NOMO-1 treated with dmso at 0.1 percent for 144 hours (cell line): ENCODE data around the gene AJAP1.

ENCODE experiments used
- DNase-seq: peaks from one replicate; lab custom pipeline; 2025; ENCODE audit not compliant: unreplicated experiment; lab: John Stamatoyannopoulos, UW

AJAP1 gene

DNA sequence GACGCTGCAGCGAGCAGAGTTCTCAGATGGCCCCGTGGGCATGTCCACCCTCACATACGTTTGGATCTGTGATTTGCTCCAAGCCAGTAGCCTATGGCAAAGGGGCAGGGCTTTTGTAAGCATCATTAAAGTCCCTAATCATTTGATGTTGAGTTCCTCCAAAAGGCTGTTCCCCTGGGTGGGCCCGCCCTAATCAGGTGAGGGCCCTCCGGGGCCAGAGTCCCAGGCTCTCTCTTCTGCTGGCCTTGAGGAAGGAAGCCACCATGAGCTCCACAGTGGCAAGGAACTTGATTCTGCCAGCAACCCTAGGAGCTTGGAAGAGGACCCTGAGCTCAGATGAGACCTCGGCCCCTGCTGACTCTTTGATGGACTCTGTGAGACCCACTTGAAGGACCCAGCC is 25.4 kb upstream of the AJAP1 start:
- no peak for DNase-seq

DNA sequence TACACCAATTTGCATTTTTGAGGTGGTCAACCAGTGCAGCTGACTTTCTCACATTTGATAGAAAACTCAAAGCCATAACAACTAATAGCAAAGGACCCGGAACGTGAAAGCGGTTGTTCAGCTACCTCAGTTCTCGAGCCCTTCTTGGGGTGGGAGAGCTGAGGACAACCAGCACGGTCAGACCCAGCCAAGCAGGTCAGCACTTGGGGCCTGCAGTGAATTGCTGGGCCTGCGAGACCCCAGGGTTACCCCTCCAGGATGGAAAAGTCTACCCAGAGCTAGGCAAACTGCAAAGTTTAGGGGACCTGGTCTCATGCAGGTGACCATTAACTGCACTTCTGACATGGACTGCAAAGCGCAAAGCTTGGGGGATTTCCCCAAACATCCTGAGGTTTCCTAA is 23.8 kb upstream of the AJAP1 start:
- DNase-seq: no peak

DNA sequence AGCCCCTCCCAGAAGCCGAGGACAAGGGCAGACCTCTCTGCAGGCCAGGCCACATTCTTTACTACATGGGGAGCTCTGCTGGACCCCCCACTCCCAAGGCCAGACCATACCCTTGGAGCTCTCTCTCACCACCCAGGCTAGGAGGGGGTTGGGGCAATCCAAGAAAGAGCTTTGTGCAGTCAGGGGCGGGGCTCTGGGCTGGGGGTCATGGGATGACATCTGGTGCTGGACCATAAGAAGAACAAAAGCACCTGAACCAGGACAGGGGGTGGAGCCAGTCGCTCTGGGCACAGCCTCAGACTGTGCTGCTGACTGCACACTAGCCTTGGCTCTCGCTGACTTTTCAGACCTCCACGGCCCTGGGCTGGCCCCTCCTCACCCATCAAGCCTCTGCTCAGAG is 23.1 kb upstream of the AJAP1 start:
- no peak for DNase-seq

DNA sequence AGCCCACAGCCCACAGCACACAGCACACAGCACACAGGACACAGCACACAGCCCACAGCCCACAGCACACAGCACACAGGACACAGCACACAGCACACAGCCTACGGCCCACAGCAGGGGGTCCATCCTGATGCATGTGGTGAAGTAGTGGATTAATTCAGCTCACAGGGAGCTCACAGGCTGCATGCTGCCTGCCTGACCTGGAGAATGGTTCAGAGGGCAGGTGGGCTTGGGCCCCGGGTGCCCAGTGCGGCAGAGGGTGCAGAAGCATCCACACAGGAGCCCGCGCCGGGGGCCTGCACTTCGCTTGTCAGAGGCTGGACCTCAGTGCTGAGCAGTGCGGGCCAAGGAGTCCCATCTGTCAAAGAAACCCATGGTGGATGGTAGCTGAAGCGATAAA is 21.1 kb upstream of the AJAP1 start:
- no peak for DNase-seq

- no peak for DNase-seq
Observed at GRCh38 chr1:4634156-4634792, 20.1 kb upstream of the AJAP1 start.

DNA sequence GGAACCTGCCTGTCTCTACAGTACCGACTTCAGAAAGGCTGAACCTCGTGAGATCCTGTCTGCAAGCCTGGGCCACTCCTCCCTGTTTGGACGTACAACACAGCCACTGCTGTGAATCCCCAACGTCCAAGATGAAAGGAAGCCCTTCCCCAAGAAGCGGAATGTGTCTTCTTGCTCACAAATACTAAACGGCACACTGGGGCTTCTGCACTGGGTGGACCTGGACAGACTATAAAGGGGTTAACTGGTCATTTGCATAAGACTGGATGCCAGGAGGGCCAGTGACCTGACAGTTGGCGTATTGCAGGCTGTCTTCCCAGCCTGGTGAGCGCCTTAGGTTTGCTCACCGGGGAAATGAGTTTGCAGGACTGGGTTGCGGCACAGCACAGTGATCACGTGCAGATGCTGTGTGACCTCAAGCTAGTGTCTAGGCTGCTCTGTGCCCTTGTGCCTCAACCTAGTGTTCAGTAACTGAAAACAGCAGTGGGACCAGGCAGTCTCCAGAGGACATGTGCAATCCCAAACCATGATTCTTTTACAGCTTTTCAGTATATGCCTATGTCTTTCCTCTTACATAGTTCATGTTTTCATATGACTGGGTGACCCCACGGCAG is 19.5 kb upstream of the AJAP1 start:
- DNase-seq: no peak

DNA sequence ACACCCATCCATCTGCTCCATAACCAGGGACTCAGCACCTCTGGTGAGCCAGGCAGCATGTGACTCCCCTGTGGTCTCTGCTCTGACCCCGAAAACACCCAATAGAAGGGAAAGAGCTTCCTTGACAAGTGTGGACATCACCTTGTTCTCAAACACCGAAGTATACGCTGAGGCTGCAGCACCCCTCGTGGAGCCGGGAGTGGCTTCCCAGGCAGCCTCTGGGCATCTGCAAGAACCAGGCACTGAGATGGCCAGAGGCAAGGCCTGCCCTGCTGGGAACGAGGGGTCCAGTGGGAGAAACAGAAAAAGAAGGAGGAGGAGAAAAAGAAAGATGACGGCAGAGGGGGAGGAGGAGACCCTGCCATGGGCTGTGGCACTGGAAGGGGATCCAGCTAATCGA is 18.2 kb upstream of the AJAP1 start:
- DNase-seq: no peak

- no peak for DNase-seq
Observed at GRCh38 chr1:4636644-4637380, 17.6 kb upstream of the AJAP1 start.

DNA sequence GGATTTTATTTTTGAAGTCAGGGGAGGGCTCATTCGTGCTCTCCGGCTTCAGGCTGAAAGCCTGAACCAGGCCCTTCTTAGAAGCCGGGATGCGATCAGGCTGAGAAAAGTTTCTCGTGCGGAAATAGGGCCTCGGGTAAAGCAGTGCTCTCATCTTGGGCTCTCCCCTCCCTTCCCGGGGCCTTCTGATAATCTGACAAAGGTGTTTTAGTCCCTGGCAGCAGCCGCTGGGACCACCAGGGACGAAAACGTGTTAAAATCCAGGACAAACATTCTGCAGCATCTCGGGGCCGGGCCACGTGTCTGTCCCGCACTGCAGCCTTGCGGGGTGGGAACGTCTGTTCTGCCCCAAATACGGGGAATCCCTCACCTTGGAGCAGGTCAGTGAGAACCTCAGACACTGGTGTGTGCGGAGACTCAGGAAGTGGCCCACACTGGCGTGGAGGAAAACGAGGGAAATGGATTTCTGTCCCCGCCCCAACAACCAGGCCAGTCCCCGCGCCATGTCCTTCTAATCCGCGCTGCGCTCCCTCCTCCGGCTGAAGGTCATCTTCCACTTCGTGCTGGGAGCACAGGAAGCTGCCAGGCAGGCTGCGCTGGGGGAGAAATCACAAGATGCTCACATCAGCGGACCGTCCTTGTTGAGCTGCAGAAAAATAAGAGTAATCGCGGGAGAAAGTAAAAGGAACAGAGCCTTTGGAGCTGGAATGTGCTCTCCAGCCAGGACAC is 16.6 kb upstream of the AJAP1 start:
- no peak for DNase-seq

DNA sequence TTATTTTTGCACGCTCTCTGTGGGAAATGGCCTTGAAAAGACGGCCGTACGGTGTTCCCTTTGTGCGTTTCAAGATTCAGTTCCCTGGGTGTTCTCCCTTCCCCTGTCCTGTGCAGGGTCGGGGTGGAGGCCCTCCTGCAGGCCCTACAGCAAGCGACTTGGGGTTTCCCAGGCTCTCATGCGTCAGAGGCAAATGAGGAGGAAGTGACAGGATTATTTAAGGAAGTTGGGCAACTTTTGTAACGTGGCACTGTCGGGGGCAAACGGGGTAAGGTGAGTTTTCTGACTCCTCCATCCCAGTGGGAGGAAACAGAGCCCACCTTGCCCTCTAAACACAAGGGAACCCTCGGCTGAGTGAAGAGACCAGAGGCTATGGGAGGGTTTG is 16.1 kb upstream of the AJAP1 start:
- DNase-seq: no peak

GRCh38 chr1:4640931-4641330 is 13.5 kb upstream of the AJAP1 start:
- no peak for DNase-seq

- no peak for DNase-seq
Observed at GRCh38 chr1:4647391-4647790, 7.0 kb upstream of the AJAP1 start.

DNA sequence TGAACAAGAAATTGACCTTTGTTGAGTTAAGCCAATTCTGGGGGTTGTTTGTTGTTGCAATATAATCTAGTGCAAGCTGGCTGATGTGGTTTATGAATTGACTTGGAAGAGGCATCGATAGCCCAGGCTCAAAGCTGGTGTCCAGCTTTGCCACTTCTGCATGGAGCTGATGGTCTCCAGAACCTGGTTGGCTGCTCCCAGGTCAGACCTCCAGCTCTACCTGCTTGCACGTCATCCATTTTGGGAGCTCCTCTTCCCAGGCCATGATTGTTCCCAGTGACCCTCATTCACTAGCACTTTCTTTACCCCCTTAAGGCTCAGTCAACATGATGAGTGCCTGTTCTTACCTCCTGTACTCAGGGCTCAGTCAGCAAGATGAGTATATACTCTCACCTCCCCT is 5.8 kb upstream of the AJAP1 start:
- no peak for DNase-seq

GRCh38 chr1:4650481-4650880 is 3.9 kb upstream of the AJAP1 start:
- no peak for DNase-seq

DNA sequence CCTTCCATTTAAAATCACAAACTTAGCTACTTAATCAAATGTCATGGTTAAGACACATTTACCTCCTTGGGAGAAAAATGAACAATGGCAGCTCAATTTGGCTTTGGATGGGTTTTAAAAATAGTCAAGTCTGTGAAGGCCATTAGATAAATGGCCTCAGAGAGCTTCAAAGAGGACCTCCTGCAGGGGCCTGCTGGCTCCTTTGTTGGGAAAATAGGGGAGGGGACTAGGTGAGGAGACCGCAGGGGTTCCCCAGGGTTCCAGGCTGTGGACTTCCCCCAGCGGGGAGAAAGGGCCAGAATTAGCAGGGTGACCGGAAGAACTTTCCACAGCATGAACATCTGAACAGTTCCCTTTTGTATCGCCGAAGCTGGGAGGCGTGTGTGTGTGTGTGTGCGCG is 3.4 kb upstream of the AJAP1 start:
- DNase-seq: no peak

GRCh38 chr1:4652631-4653327 is 1.6 kb upstream of the AJAP1 start:
- no peak for DNase-seq

DNA sequence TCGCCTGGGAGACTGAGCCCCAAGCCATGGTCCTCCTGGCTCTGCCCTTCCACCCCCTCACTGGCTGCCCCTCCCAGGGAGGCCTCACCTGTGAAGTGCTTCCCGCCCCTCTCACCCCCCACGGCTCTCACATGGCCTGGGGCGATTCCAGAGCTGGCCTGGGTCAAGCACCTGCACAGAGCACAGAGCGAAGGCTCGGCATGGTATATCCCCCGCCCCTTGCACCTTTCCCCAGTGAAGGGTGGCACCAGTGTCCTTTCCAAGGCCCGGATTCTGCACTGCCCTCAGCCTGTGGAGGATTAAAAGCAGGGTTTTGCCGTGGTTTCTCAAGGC is 1.1 kb upstream of the AJAP1 start:
- DNase-seq: no peak

GRCh38 chr1:4654764-4655673 is 610 bp downstream of the AJAP1 start:
- no peak for DNase-seq

GRCh38 chr1:4655674-4656532 is 1.5 kb downstream of the AJAP1 start:
- DNase-seq: no peak
